Neural cell (in vitro differentiated cells): Measurements from ENCODE around the gene AP1S2. TPM values are rescaled to one million over a fixed set of nuclear protein-coding genes. Genes with fewer than 3 reads are reported as not detected.

Experiments used
- H2AFZ ChIP-seq: fragments of 200-600, 300-800 bp; sonication (generic), shearing (Covaris generic); 2 replicates; pipeline ENCODE4 v1.6.0; 2014; ENCODE audit warnings: low read depth, mild to moderate bottlenecking, antibody characterized with exemption, low read length, moderate library complexity
- H3F3A ChIP-seq: fragments of 200-600 bp; shearing (Covaris generic); 2 replicates; pipeline ENCODE4 v1.6.1; 2016; ENCODE audit warnings: mild to moderate bottlenecking, moderate library complexity, mixed read lengths, antibody characterized with exemption, low read length; ENCODE audit not compliant: insufficient read depth, poor library complexity, severe bottlenecking
- H3K27ac ChIP-seq: fragments of 200-600, 300-800 bp; sonication (generic), shearing (Covaris generic); 2 replicates; pipeline ENCODE4 v1.5.1; 2014; ENCODE audit warnings: mild to moderate bottlenecking, low read length, moderate library complexity
- H3K27me3 ChIP-seq: fragments of 300-800, 200-600 bp; sonication (generic), shearing (Covaris generic); 2 replicates; pipeline ENCODE4 v1.6.0; 2014; ENCODE audit warnings: mild to moderate bottlenecking, low read depth, low read length, moderate library complexity; ENCODE audit not compliant: insufficient read depth
- H3K36me3 ChIP-seq: fragments of 300-800, 200-600 bp; sonication (generic), shearing (Covaris generic); 2 replicates; pipeline ENCODE4 v1.5.1; 2014; ENCODE audit warnings: mild to moderate bottlenecking, antibody characterized with exemption, low read length, moderate library complexity; ENCODE audit not compliant: insufficient read depth
- H3K4me2 ChIP-seq: fragments of 300-800, 200-600 bp; sonication (generic), shearing (Covaris generic); 2 replicates; pipeline ENCODE4 v1.6.0; 2014; ENCODE audit warnings: mild to moderate bottlenecking, low read length
- H3K4me3 ChIP-seq: fragments of 300-800, 200-600 bp; sonication (generic), shearing (Covaris generic); 2 replicates; pipeline ENCODE4 v1.5.1; 2014; ENCODE audit warnings: mild to moderate bottlenecking, low read length, moderate library complexity
- H3K79me2 ChIP-seq: fragments of 200-600 bp; shearing (Covaris generic); replicated peaks from 2 replicates; pipeline ENCODE4 v1.6.0; 2014; ENCODE audit warnings: mild to moderate bottlenecking, low read length, moderate library complexity; ENCODE audit not compliant: insufficient read depth
- H3K9ac ChIP-seq: fragments of 300-800, 200-600 bp; sonication (generic), shearing (Covaris generic); 2 replicates; pipeline ENCODE4 v1.6.1; 2016; ENCODE audit warnings: mild to moderate bottlenecking, low read length, mixed read lengths
- H3K9me2 ChIP-seq: fragments of 200-600 bp; shearing (Covaris generic); 2 replicates; pipeline ENCODE4 v1.6.1; 2016; ENCODE audit warnings: mild to moderate bottlenecking, low read length, mixed read lengths; ENCODE audit not compliant: insufficient read depth
- H3K9me3 ChIP-seq: fragments of 200-600, 300-800 bp; sonication (generic), shearing (Covaris generic); 2 replicates; pipeline ENCODE4 v1.6.1; 2016; ENCODE audit warnings: mild to moderate bottlenecking, mixed run types, low read length, moderate library complexity, mixed read lengths
- H4K20me1 ChIP-seq: fragments of 200-600 bp; shearing (Covaris generic); 2 replicates; pipeline ENCODE4 v1.6.1; 2016; ENCODE audit warnings: mild to moderate bottlenecking, mixed run types; ENCODE audit not compliant: insufficient read depth
- CTCF ChIP-seq: fragments of 450-650 bp; IDR thresholded peaks from 2 replicates; pipeline ENCODE4 v1.5.1; 2014; ENCODE audit warnings: antibody characterized with exemption, mild to moderate bottlenecking, moderate library complexity; ENCODE audit not compliant: poor library complexity, severe bottlenecking
- EP300 ChIP-seq: fragments of 450-650 bp; conservative IDR thresholded peaks from 2 replicates; pipeline ENCODE4 v1.6.1; 2014; ENCODE audit warnings: antibody characterized with exemption, mild to moderate bottlenecking, moderate library complexity; ENCODE audit not compliant: poor library complexity, severe bottlenecking
- EZH2 ChIP-seq: fragments of 200-600, 300-800 bp; shearing (Covaris generic), sonication (generic); IDR thresholded peaks from 2 replicates; pipeline ENCODE4 v1.6.1; 2014; ENCODE audit warnings: antibody characterized with exemption, low read length, borderline replicate concordance, mild to moderate bottlenecking; ENCODE audit not compliant: insufficient read depth, poor library complexity, severe bottlenecking
- MXI1 ChIP-seq: fragments of 450-650 bp; conservative IDR thresholded peaks from 2 replicates; pipeline ENCODE4 v1.6.1; 2014; ENCODE audit warnings: antibody characterized with exemption, mild to moderate bottlenecking; ENCODE audit not compliant: poor library complexity, severe bottlenecking
- POLR2AphosphoS5 ChIP-seq: IDR thresholded peaks from 2 replicates; pipeline ENCODE4 v1.6.1; 2012
- RAD21 ChIP-seq: fragments of 450-650 bp; conservative IDR thresholded peaks from 2 replicates; pipeline ENCODE4 v1.6.1; 2014; ENCODE audit warnings: antibody characterized with exemption, mild to moderate bottlenecking, moderate library complexity
- REST ChIP-seq: IDR thresholded peaks from 2 replicates; pipeline ENCODE4 v1.6.1; 2012; ENCODE audit warnings: borderline replicate concordance
- SMC3 ChIP-seq: fragments of 450-650 bp; conservative IDR thresholded peaks from 2 replicates; pipeline ENCODE4 v1.6.1; 2014; ENCODE audit warnings: antibody characterized with exemption, mild to moderate bottlenecking, moderate library complexity; ENCODE audit not compliant: poor library complexity
- TAF1 ChIP-seq: IDR thresholded peaks from 2 replicates; pipeline ENCODE4 v1.6.1; 2012; ENCODE audit warnings: low read depth
- polyA plus RNA-seq: library from polyadenylated mRNA; depleted of rRNA; stranded (reverse); fragments of >200 nt; gene quantifications from 2 replicates; pipeline ENCODE4 v1.2.3, GENCODE V29; 2014

AP1S2 gene
- polyA plus RNA-seq, 1 donor from 2014 or later = 160 TPM

- no peaks in the 10 kb centered on the region for H3F3A ChIP-seq
- H3K27me3 ChIP-seq = no peaks in the 10 kb centered on the region
- H3K9me3 ChIP-seq = no peaks in the 10 kb centered on the region
- no peak overlapping the region for H3K27ac ChIP-seq
- peaks cover 12% of the 10 kb centered on the region for H3K79me2 ChIP-seq
- H3K36me3 ChIP-seq = no peaks in the 10 kb centered on the region
- H3K9me2 ChIP-seq = no peaks in the 10 kb centered on the region
- H3K9ac ChIP-seq = no peak overlapping the region
- no peak for TF ChIP-seq CTCF
- H2AFZ ChIP-seq = no peak overlapping the region
- H3K4me2 ChIP-seq = no peak overlapping the region
- no peaks in the 10 kb centered on the region for H4K20me1 ChIP-seq
- no peak overlapping the region for H3K4me3 ChIP-seq
Observed at GRCh38 chrX:15848576-15848975, 6.0 kb downstream of the AP1S2 start.

- Histone ChIP-seq H3K79me2 (no peaks in the 10 kb centered on the region), H3F3A (no peaks in the 10 kb centered on the region), H3K27me3 (no peaks in the 10 kb centered on the region), H4K20me1 (no peaks in the 10 kb centered on the region), H3K4me2 (no peak overlapping the region), H3K4me3 (no peak overlapping the region), H3K27ac (no peak overlapping the region), H3K9me2 (no peaks in the 10 kb centered on the region), H3K36me3 (no peaks in the 10 kb centered on the region), H2AFZ (no peak overlapping the region), H3K9ac (no peak overlapping the region), H3K9me3 (no peaks in the 10 kb centered on the region)
- TF ChIP-seq MXI1 (no peak), POLR2AphosphoS5 (no peak), RAD21 (no peak), EP300 (no peak), SMC3 (no peak), REST (no peak), TAF1 (no peak), EZH2 (no peak), CTCF (no peak)
Observed at GRCh38 chrX:15843960-15844359, 10.7 kb downstream of the AP1S2 start.
